ENCODE measurements around the gene ZFAND5. TPM values are rescaled to one million over a fixed set of nuclear protein-coding genes. Genes with fewer than 3 reads are reported as not detected.

Gene ZFAND5
- 120 and 128 TPM in 2 replicates for total RNA-seq (2013; cell fraction: nucleolus; rRNA removed)
- total RNA-seq (2014; rRNA removed): 47.7 and 53.4 TPM in 2 replicates
- total RNA-seq (2014; rRNA removed; fragmentation: Illumina TruSeq; extraction: Trizol): 58.0 and 61.5 TPM in 2 replicates
- 89.3 and 89.9 TPM in 2 replicates for total RNA-seq (2021)
- 30.7 TPM for polyA plus RNA-seq (2011; ENCODE audit: low read depth)
- polyA plus RNA-seq (2011; rRNA removed): 72.9 and 87.0 TPM in 2 replicates
- polyA plus RNA-seq (2011; cell fraction: cytosol; rRNA removed): 36.5 and 39.5 TPM in 2 replicates
- 83.8 and 125 TPM in 2 replicates for polyA plus RNA-seq (2011; cell fraction: nucleus; rRNA removed)
- 81.6 and 87.5 TPM in 2 replicates for polyA plus RNA-seq (2012)
- 107 and 114 TPM in 2 replicates for polyA plus RNA-seq (2014; fragmentation: Illumina TruSeq; extraction: Trizol)
- polyA plus RNA-seq (2014; fragmentation: Nextera tagmentation; extraction: Ambion mirVana): 10 to 100 TPM; 22.5 to 32.3 TPM
- polyA plus RNA-seq (2014; rRNA removed): 67.4 and 84.4 TPM in 2 replicates
- polyA plus RNA-seq (2016; fragmentation: Nextera tagmentation; extraction: Ambion mirVana): 10 to 100 TPM; 60.2 to 65.1 TPM
- polyA minus RNA-seq (2011; rRNA and poly(A)+ RNA removed): 39.1 and 43.7 TPM in 2 replicates
- polyA minus RNA-seq (2011; cell fraction: cytosol; rRNA and poly(A)+ RNA removed): 24.3 and 25.4 TPM in 2 replicates
- polyA minus RNA-seq (2011; cell fraction: nucleus; rRNA and poly(A)+ RNA removed): 83.5 and 111 TPM in 2 replicates
- Bru-seq, nascent RNA: percentile 99 among the genes with signal in this experiment
- BruChase-seq, experiment 1, labeled RNA remaining after a 6-hour chase: percentile 96 among the genes with signal in this experiment
- percentile 99 among the genes with signal in this experiment for BruChase-seq, experiment 2, labeled RNA remaining after a 2-hour chase
- long read RNA-seq, experiment 1, transcript ZFAND5-205 (7 exons, 2,785 nt): minor isoform, 17 of 54 reads
- long read RNA-seq, experiment 1, transcript ZFAND5-204 (6 exons, 2,686 nt): major isoform, 29 of 54 reads
- long read RNA-seq, experiment 1, partial matches to known transcripts: 2 of 54 reads
- long read RNA-seq, experiment 1, other reads (novel, unspliced or antisense): 5 of 54 reads
- long read RNA-seq, experiment 2, full-length matches to known transcripts: 15 of 44 reads
- long read RNA-seq, experiment 2, partial matches to known transcripts: 10 of 44 reads
- long read RNA-seq, experiment 2, other reads (novel, unspliced or antisense): 19 of 44 reads

- intact Hi-C loops (cut with micrococcal nuclease; ENCODE audit: unreplicated experiment) (loop anchor here (1.0 to 10.0 kb wide), 4 partner anchors 73 to 162 kb away; no protein-coding TSS in a partner anchor), in situ Hi-C loops (cut with MboI) (no loop called here)
- ChIA-PET RAD21 (ENCODE audit: unreplicated experiment) (interaction anchor here (0.6 to 1.9 kb wide), 15 partner anchors 14 to 227 kb away, joined by 3 to 14 read pairs (median 5); no protein-coding TSS in a partner anchor), CTCF (interaction anchor here (1.0 to 2.3 kb wide), 8 partner anchors 8 to 162 kb away, joined by 3 to 9 read pairs (median 3); no protein-coding TSS in a partner anchor), SMC1A (ENCODE audit: uncharacterized antibody, unreplicated experiment) (interaction anchor here (0.6 to 2.9 kb wide), 14 partner anchors 7 to 228 kb away, joined by 3 to 12 read pairs (median 6); no protein-coding TSS in a partner anchor), POLR2A (interaction anchor here (0.7 to 5.2 kb wide), 18 partner anchors 8 to 454 kb away, joined by 3 to 32 read pairs (median 4); partner anchors contain the start of genes ABHD17B and C9orf85)
- Histone ChIP-seq H2AFZ (ENCODE audit: control insufficient read depth, low read depth, low read length) (peak within 1 kb of the TSS; percentile 66), H3K36me3 (ENCODE audit: control insufficient read depth in 2 of 2, insufficient read depth in 2 of 2, low read length in 1 of 2) (0 out of 4 replicates have a peak, but pooled peaks cover 0 to 7% of the 10 kb centered on the region in 2 experiments), H3K27ac (ENCODE audit: control insufficient read depth, insufficient read depth) (peak within 1 kb of the TSS; percentile 80), H3K9me3 (replicated peaks; ENCODE audit: control insufficient read depth, insufficient read depth, low read length) (no peaks in the 10 kb centered on the region), H3K4me3 (peak within 1 kb of the TSS; percentile 91), H4K20me1 (ENCODE audit: control insufficient read depth, insufficient read depth) (no peaks in the 10 kb centered on the region), H3K4me1 (ENCODE audit: control insufficient read depth, insufficient read depth, low read length) (peaks cover 4% of the 10 kb centered on the region), H3K79me2 (ENCODE audit: control insufficient read depth, insufficient read depth, low read length) (peaks cover 51% of the 10 kb centered on the region), H3K27me3 (replicated peaks in 1 of 2; ENCODE audit: control insufficient read depth in 2 of 2, insufficient read depth in 2 of 2, low read length in 1 of 2) (no peaks in the 10 kb centered on the region), H3K9ac (ENCODE audit: control insufficient read depth, insufficient read depth, low read length) (peak within 1 kb of the TSS; percentile 85), H3K4me2 (ENCODE audit: control insufficient read depth, insufficient read depth) (peak within 1 kb of the TSS; percentile 56)
- WGBS (ENCODE audit: insufficient coverage, insufficient replicate concordance, low lambda C conversion rate, missing lambda C conversion rate): under 1% methylated on average over 62 of the region's 110 CpGs
- ATAC-seq (peak; percentile 88), FAIRE-seq (peak; percentile 73), DNase-seq (ENCODE audit: low read depth, low spot score) (peak; percentile 57)
- no TSS peak for BruUV-seq (replicated peaks)
- no peak for TF ChIP-seq NRF1 (conservative IDR thresholded peaks at IDR 0.05; ENCODE audit: low read depth, low read length)
- TF ChIP-seq REST (IDR thresholded peaks at IDR 0.05; ENCODE audit: low read depth, low read length): 0 out of 2 replicates have a peak, but pooled peaks have one; percentile 30
- no peak for TF ChIP-seq ZBTB40 (IDR thresholded peaks at IDR 0.05; ENCODE audit: borderline replicate concordance)
- peak; percentile 98 for TF ChIP-seq POLR2AphosphoS2 (IDR thresholded peaks at IDR 0.05; ENCODE audit: low read depth, low read length)
- no peak for TF ChIP-seq NFYB (IDR thresholded peaks at IDR 0.05; ENCODE audit: insufficient read depth, low read depth, low read length)
- no peak for TF ChIP-seq HDAC2 (IDR thresholded peaks at IDR 0.05)
- peak; percentile 29 for TF ChIP-seq SP1 (IDR thresholded peaks at IDR 0.05; ENCODE audit: low read depth, low read length)
- TF ChIP-seq SMAD1 (IDR thresholded peaks at IDR 0.05; ENCODE audit: low read depth, partially characterized antibody): no peak
- no peak for TF ChIP-seq JUNB (IDR thresholded peaks at IDR 0.05)
Measured at GRCh38 chr9:72364679-72365524, at the start of gene ZFAND5. ZFAND5 (minus strand) TSS chr9:72365208; CDS start chr9:72360778, 4,430 bp downstream.
